ENCODE data around the gene MIR17HG.
A peak's percentile ranks its signal among the peaks of the same experiment; 100 is the strongest.
"Not testable (repeated sequence)": the region's sequence is repeated elsewhere in the genome, so short reads cannot be mapped to it uniquely, and the experiment has no call there.

MIR17HG gene

DNA sequence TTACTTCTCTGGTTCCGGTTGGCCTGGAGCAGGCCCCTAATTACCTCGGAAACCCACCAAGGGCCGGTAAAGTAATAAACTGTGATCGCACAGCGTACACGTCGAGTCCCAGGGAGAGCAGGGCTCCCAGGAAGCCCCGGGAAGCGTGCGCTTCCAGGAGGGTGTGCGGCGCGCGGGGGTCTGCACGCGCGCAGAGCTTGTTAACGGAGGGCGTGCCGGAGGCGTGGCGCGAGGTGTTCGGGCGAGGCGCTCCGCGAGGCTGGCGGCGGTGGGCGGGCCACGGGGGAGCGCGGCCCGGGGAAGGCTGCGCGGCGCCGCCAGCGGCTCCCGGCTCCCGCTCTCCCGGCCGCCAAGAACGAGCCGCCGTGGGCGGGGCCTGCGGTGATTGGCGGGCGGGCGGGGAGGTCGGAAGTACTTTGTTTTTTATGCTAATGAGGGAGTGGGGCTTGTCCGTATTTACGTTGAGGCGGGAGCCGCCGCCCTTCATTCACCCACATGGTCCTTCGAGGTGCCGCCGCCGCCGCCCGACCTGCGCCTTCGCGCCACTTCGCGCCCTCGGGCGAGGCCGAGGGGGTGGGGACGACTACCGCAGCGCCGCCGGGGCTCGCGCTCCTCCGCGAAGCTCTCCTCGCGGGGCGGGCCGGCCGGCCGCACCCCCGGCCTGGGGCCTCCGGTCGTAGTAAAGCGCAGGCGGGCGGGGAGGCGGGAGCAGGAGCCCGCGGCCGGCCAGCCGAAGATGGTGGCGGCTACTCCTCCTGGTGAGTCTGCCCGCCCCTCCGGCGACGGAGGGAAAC lies at the start of gene MIR17HG:
Gene MIR17HG, plus strand, starts transcription at position 486 of the 794 bp plus-strand sequence.
- peak; percentile 89 for DNase-seq

DNA sequence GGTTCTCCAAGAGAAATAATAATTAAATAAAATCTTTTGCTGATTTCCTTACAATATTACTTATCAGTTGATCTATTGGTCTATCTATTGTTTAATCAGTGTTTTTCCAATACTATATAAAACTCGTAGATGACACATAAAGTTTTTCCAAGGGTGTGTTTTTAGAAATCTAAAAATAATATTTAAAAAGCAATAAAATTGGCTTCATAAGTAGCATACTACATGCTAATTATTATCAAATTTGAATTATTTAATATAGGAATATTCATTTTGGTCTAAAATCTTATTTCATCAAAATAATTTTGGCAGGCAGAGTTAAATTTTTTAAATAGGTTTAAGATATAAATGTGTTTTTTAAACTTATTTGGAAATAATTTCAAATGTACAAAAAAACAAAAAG lies 49.4 kb upstream of the MIR17HG start:
- no peak for DNase-seq

DNA sequence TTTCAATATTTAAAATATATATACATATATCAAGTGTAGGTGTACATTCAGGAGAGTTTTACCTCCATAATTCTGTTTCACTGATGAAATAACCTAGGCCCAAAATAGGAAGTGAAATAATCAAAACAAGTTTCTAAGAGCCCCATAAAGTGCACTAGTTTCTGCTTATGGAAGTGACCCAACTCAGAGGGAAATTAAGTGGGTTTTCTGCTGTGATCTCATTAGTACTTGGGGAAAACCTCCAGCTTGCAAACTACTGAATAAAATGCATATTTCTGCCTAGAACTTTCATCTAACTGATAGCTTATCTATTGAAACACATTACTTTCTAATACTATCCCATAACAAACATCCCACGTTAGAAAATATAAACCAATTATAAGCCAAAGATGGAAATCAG lies 45.4 kb upstream of the MIR17HG start:
- DNase-seq = no peak

DNA sequence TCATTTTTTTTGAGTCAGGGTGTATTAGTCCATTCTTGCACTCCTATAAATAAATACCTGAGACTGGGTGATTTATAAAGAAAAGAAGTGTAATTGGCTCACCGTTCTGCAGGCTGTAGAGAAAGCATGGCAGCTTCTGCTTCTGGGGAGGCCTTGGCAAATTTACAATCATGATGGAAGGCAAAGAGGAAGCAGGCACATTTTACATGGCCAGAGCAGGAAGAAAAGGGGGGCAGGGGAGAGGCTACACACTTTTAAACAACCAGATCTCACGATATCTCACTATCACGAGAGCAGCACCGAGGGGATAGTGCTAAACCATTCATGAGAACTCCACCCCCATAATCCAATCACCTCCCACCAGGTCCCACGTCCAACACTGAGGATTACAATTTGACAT lies 44.5 kb upstream of the MIR17HG start:
- no peak for DNase-seq

DNA sequence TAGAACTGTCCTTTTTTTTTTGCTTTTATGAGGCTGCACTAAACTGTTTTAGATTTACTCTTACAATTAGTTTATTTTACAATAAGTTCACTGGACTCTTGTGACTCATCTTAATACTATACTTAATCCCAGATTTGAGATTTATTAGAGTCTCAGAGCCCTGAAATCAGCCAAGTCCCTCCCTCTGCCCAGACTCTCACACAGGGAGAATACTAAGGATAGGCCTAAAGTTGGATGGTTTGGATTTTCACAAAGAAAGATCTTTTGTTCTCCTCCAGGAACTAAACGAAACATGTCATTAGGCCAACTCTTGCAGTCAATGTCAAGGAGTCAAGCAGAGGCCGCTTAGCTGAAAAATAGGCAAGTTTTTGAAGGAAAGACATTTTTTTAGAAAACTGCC lies 42.7 kb upstream of the MIR17HG start:
- no peak for DNase-seq

DNA sequence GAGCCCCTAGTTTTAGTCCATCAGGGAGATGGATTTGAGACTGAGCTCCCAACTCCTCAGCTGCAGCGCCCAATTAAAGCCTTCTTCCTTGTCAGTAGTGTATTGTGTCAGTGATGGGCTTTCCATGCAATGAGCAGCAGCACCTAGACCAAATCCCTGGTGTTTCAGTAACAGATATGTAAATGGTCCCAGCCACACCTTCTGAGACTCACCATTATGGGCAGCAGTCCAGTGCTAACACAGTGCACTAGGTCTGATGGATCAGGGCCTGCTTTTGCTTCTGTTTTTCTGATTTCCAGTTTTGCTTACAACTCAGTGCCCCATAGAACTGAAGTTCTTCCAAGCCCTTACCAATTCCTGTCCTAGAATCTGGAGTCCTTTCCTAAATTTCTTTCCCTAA lies 41.8 kb upstream of the MIR17HG start:
- DNase-seq = no peak

DNA sequence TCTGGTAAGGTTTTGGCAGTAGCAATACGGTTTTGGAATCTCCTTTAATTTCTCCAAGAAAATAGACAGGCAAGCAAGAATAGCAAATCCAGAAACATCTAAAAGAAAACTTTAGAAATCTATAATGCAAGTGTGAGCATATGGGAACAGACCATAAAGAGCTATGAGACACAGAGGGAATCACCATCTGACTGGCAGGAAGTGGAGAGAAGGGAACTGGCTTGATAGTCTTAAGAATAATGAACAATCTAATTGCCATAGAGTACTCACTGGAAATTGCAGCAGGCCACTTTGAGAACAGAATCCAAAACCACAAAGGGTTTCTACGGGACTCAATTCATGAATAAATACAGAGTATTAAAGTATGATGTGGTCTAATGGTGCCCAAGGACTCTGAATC lies 39.6 kb upstream of the MIR17HG start:
- no peak for DNase-seq

DNA sequence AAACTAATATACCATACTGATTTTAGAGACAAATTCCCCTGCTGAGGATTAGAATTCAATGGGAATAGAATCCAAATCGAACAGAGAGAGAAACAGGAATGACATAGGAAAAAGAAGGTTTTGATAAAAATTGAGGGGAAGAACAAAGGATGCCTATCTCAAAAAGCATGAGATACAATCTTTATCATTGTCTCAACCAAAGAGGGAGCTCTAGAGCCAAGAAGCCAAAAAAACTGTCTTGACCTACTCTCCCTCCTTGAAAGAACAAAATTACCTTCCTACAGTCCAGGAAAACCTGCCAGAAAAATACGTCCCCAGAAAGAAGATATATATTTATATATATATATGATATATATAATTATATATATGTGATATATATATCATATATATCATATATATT lies 39.2 kb upstream of the MIR17HG start:
- no peak for DNase-seq

DNA sequence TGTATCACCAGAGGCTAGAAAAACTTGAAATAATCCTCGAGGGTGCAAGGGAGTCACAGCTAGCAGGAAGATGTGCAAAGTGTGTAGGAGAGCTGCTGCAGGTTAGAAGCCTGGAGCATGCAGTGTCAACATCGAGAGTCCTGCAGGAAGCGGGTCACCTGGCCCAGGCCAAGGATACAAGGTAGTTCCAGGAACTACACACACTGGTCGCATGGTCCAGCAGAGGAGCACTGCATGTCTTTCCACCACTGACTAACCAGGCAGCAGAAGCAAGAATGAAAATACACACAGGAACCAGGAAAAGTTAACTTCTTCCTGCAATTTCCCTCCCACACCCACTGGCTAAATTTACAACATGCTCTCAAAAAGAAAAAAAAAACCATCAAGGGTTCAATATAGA lies 36.0 kb upstream of the MIR17HG start:
- no peak for DNase-seq

DNA sequence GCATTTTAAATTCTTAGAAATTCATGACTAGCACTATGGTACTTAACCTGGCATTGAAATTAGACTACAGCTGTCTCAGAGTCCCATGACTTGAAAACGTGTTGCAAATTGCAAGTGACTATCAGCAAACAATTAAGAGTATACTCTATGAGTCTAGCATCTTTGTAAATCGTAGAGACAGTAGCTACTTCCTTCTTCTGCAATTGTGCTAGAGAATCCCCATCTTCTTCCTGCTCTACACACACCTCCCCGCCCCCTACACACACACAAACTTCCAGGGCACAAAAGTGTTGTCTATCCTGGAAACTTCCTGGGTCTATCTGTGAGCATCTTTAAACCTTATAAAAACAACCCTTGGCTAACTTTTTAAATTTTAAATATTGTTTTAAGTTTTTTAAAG lies 35.2 kb upstream of the MIR17HG start:
- no peak for DNase-seq

DNA sequence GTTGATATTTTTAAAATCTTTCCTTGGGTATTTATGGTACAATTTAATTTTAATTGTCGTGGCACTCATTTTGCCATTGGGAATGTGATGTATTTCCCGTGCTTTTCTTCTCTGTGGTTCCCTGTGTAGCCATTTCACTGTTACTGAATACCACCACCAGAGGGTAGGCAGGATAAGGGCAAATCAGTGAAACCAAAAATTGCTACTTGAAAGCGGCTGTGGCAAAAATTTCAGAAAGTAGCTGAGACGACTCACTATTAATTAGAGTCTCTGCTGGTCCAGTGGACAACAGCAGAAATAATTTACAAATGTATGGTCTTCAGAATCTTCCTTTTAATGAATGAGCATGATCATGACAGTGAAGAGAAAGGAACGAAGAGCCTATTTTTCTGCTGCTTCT lies 34.4 kb upstream of the MIR17HG start:
- no peak for DNase-seq

DNA sequence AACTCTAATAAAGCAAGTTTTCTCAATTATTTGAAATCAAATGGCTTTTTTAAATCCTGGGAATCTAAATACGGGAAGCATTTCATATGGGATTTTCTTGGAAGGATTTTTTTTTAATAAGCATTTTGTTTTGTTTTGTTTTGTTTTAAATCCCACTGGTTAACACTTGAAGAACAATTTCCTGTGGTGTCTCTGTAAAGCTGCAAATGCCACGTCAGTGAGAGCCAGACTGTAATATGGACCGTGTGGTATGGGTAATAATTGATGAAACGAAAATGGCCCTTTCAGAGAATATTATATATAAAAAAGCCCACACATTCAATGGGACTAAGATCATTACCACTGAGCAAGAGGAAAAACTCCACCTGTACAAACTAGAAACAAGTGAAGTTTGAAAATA lies 33.9 kb upstream of the MIR17HG start:
- no peak for DNase-seq

DNA sequence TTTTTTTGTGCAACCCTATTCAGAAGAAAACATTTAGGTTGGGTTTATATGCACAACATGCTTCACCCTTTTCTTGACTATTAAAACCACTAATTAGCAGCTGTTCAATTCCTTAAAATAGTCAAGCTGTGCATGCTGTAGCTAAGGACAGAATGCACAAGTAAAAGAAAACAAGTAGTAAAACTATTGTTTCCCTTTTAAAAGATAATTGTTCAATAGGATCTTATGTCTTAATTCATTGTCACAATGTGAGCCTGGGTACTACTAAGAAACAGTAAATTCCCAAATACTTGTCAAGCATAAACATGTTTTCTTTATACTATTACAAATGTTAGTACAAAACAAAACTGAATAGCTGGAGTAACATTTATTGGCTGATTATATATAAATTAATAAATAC lies 32.6 kb upstream of the MIR17HG start:
- DNase-seq = no peak

DNA sequence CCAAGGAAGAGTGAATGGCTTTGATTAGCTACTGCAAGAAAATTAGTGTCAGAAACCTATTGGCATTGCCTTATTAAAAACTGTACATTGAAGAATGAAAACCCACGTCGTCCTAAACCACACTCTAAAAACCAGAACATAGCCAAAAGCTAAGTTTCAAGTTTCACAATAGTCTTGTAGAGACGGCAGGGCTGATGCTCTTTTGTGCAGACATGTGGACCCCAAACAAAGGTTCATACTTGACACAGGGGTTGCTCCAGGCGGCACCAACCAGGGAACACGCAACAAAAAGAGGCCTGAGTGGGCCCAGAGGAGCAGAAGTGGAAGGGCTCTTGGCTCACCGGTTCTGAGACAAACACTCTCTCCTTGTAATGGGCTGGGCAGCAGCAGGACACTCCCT lies 28.6 kb upstream of the MIR17HG start:
- DNase-seq = no peak

DNA sequence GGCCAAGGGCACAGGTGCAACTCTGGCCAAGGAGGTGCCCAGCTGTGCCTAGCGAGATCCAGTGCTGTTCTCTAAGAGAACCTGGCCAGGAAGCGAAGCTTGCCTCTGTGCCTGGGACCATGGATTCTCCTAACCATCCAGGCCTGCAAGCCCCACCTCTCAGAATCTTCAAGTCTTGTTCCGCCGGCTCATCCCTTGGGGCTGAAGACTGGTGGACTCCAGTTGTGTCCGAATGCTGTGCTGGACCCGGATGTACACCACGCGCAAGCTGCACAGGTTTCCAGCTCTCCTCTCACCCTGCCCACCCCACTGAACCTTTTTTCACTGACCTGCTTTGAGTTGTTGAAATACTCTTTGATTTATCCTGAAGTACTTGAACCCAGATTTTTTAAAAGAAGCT lies 27.5 kb upstream of the MIR17HG start:
- DNase-seq = no peak

DNA sequence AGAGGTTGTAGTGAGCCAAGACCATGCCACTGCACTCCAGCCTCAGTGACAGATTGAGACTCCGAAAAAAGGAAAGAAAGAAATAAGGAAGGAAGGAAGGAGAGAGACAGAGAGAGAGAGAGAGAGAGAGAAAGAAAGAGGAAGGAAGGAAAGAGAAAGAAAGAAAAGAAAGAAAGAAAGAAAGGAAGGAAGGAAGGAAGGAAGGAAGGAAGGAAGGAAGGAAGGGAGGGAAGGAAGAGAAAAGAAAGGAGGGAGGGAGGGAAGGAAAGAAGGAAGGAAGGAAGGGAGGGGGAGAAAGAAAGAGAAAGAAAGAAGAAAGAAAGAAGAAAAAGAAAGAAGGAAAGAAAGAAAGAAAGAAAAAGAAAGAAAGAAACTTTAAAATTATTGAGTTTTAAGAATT lies 26.5 kb upstream of the MIR17HG start:
- DNase-seq = not testable (repeated sequence)

DNA sequence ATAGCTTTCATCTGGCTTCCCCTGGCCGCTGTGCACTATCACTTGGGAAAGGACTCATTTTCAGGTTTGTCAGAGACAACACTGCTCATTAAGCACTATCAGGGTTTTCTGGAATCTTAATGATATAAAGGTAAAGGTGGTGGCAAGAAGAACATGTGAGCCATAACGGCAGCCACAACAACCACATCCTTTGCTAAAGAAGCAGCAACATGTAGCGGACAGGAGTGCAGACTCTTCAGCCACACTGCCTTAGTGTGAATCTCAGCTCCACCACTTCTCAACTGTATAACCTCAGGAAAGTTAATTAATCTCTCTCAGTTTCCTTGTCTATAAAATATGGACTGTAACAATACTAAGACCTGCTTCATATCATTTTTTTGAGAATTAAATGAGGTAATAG lies 24.1 kb upstream of the MIR17HG start:
- no peak for DNase-seq

DNA sequence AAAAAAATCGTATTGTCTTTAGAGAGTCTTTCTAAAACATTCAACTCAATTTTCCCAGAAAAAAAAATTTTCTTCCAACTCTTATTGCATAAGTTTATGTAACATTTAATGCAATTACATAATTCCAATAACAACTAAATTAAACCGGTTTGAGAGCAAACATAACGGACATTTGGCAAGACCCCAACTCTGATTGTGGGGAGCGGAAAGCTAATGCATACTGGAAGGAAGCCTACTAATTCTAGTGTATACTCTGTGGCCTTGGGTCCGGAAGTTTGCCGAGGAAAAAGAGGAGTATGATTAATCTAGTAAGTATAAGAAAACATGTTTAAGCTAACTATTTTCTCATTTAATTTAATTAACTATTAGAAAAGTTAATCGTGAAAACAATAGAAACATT lies 21.3 kb upstream of the MIR17HG start:
- no peak for DNase-seq

DNA sequence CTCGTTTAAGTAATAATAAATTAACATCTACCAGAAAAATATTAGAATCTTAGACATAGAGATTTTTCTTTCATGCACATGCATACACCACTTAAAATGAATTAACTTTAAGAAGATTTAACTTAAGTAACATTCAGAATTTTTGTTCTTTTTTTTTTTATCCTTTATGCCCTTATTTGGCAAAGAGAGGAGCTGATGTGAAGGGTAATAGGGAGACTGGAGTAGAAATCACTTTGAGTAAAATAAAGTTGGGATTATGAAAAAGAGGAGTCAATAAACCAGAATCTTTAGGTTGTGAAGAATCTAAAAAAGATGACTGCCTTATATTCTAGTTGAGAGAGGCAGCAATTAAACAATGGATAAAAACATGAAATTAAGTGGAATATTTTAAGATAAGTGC lies 18.8 kb upstream of the MIR17HG start:
- no peak for DNase-seq

DNA sequence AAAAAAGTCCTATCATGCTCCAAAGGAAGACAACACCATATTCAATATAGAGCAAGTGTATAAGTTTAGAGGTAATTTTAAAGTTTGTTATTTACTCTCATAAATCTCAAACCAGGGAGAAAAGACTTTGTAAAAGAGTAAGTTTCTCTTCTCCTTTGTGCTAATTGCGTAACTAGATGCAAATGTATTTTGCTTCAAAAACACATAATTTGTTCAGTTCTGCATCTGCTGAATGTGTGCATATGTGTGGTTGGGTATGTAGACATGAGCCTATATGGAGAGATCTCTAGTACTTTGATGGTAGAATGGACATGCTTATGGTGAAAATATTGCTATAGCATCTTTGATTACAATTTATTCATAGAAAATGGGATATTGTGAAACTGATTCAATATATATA lies 17.8 kb upstream of the MIR17HG start:
- DNase-seq = no peak

DNA sequence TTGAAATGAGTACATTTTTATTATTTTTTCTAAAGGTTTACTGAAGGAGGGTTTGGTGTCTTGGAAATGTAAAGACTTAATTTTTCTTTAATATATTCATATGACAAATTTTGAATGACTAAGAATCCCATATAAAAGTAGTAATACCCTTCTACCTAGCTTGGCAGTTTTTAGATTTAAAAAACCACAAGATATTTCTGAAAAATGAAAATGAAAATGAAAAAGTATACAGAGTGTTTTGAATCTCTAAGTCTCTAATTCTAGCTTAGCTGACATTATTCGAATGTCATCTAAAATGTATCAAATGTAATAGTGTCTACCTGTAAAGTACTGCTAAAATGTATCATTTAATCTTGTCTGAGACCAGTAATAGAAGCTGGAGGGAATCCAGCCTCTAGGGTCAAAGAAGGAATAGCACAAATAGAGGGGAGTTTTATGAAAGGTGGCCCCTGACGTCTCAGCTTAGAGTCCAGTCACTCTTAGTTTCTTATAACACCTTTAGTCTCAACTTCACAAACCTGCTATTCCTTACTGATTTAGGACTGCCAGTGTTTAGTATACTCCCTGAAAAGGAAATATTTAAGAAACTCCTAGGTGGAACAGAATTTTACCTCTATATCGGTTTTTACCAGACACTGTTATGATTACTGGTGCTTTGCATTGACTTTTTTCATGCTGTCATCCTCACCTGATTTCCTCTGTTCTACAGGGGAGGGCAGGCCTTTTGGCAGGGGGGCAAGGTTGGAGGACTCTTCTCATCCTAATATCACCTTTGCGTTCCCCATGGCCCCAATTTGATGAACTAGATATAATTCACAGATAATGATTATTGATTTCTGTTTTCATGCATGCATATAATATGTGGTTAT lies 16.2 kb upstream of the MIR17HG start:
- no peak for DNase-seq

DNA sequence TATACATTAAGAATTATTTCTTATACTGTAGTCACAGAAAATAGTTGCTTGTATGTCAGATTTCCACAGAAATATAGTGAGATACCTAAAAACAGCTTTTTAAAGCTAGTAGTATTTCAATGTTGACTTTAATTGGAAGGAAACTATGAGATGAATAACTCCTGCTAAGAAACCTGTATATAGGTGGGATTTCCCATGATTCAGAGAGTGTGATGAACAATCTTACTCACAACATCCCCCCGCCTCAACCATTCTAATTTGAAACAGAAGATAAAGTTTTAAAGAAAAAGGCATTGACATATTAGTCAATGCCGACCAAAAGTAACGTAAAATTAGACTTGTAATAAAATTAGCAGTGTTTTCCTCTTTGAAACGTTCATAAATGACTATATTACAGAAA lies 1.4 kb upstream of the MIR17HG start:
- no peak for DNase-seq

DNA sequence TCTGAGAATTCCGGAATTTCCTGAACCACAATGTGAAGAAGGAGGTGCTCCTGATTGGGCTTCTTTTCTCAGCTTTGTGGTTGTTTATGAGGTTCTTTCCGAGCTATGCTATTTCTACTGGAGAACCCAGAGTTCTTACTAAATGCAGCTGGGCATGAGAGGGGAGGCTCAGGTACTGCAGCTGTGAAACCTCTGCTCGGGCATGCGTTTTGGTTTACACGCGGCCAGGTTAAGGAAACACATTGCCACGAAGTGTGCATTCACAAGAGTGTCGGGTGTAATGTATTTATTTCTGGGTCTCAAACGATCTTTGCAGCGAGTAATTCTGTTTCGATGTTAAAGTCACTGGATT lies 661 bp upstream of the MIR17HG start:
- DNase-seq = no peak

Data from NCI-H1694 treated with DMSO at 0.1 percent for 48 hours (cell line).